CD4-positive, alpha-beta T cell treated with Interleukin-17A for 1 hour (primary cell): ENCODE results near the gene MECR.

ENCODE experiments used
- DNase-seq: peaks from one replicate; pipeline ENCODE4 v3.0.0-alpha.2; 2020

The MECR gene, protein sequence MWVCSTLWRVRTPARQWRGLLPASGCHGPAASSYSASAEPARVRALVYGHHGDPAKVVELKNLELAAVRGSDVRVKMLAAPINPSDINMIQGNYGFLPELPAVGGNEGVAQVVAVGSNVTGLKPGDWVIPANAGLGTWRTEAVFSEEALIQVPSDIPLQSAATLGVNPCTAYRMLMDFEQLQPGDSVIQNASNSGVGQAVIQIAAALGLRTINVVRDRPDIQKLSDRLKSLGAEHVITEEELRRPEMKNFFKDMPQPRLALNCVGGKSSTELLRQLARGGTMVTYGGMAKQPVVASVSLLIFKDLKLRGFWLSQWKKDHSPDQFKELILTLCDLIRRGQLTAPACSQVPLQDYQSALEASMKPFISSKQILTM

GRCh38 chr1:29230553-29231378, at the start of gene MECR:
MECR (minus strand) TSS chr1:29230934; CDS start chr1:29230906, 28 bp downstream.
- DNase-seq = peak; percentile 96

- no peak for DNase-seq
These were observed 49.2 kb upstream of the MECR start for GRCh38 chr1:29279951-29280391.

GRCh38 chr1:29279406-29279805, 48.7 kb upstream of the MECR start:
- DNase-seq = no peak

- no peak for DNase-seq
These were observed 47.4 kb upstream of the MECR start for GRCh38 chr1:29278124-29278523.

GRCh38 chr1:29275435-29275834, 44.7 kb upstream of the MECR start:
- no peak for DNase-seq

- DNase-seq = no peak
These were observed 41.6 kb upstream of the MECR start for GRCh38 chr1:29272147-29272907.

DNA sequence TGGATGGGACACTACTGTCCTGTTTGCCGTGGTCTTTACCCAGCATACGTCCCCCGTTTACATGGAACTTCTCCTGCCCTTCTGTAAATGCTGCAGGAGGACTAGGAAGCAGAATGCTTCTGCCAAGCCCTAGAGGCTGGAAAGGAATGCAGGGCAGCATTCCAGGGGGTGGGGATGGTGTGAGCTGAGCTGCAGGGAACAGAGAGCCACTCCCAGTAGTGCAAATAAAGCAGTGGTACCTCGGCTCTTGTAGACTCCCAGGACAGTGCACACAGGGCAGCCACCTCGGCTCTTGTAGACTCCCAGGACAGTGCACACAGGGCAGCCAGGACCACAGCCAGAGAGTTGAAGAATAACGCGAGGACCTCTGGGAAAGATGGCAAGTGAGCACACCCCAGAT, 41.0 kb upstream of the MECR start:
- no peak for DNase-seq

DNA sequence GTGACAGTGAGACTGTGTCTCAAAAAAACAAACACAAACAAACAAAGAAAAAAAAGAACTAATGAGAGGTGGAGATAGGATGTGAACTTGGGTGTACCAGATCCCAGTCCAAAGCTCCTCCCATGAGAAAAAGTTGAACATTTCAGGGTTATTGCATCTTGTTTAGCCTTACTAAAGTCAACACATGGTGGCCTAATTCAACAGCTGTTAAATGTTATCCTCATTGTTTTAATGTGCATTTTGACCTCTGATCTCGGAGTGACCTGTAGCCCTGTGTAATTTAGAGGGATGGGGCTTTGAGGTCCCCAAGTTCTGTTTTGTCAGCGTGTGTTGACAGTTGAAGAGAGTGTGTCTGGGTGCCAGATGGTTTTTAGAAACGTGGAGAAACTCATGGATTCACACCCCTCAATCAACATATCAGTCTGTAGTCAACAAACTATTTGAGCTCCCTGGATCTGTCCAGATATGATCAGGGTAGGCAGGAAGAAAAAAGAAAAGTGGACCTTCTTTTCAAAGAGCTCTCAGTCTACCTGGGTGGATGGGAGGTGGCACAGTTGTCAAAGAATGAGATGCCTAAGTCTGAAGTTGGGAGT, 40.3 kb upstream of the MECR start:
- DNase-seq = no peak

DNA sequence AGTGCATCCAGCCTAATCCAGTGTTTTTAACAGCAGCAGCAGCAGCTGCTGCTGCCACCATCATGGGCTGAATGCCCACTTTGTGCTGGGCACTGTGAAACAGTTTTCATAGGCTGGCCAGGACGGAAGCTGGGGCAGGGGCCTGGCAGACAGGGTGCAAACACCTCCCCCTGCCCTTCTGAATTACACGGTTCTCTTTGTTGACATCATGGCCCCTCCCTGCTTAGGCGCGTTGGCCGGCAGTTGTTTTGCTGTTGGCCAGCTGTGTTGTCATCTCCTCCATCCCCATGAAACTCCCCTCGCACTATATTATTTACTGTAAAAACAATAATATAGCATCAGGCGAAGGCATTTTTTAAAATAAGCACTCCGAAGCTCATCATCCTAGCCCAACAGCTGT, 38.6 kb upstream of the MECR start:
- DNase-seq = no peak

- no peak for DNase-seq
These were observed 36.8 kb upstream of the MECR start for GRCh38 chr1:29267321-29268070.

DNA sequence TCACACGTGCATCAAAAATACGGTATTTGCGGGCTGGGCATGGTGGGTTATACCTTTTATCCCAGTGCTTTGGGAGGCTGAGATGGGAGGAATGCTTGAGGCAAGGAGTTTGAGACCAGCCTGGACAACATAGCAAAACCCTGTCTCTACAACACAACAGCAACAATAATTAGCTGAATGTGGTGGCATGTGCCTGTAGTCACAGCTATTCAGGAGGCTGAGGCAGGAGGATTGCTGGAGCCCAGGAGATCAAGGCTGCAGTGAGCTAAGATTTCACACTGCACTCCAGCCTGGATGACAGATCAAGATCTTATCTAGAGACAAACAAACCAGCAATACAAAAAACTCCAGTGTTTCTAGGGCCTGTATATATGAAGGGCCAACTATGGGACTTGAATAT, 36.2 kb upstream of the MECR start:
- no peak for DNase-seq

- DNase-seq = no peak
These were observed 34.1 kb upstream of the MECR start for GRCh38 chr1:29264773-29265389.

DNA sequence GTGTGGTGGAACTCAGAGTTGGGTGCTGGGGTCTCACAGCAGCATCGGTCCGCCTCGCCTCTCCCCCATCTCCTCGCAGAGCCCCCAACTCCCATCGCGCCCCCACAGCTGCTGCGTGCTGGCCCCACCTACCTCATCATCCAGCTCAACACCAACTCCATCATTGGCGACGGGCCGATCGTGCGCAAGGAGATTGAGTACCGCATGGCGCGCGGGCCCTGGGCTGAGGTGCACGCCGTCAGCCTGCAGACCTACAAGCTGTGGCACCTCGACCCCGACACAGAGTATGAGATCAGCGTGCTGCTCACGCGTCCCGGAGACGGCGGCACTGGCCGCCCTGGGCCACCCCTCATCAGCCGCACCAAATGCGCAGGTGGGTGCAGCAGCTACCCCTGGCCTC, 29.8 kb upstream of the MECR start:
- no peak for DNase-seq

- peak; percentile 18 for DNase-seq
These were observed 29.2 kb upstream of the MECR start for GRCh38 chr1:29259802-29260441.

GRCh38 chr1:29258976-29259801, 28.5 kb upstream of the MECR start:
- no peak for DNase-seq

GRCh38 chr1:29258189-29258975, 27.6 kb upstream of the MECR start:
- no peak for DNase-seq

GRCh38 chr1:29256979-29257804, 26.5 kb upstream of the MECR start:
- DNase-seq = no peak

- DNase-seq = no peak
These were observed 25.7 kb upstream of the MECR start for GRCh38 chr1:29256394-29256793.
